ENCODE measurements around the gene WBP2.

DNA sequence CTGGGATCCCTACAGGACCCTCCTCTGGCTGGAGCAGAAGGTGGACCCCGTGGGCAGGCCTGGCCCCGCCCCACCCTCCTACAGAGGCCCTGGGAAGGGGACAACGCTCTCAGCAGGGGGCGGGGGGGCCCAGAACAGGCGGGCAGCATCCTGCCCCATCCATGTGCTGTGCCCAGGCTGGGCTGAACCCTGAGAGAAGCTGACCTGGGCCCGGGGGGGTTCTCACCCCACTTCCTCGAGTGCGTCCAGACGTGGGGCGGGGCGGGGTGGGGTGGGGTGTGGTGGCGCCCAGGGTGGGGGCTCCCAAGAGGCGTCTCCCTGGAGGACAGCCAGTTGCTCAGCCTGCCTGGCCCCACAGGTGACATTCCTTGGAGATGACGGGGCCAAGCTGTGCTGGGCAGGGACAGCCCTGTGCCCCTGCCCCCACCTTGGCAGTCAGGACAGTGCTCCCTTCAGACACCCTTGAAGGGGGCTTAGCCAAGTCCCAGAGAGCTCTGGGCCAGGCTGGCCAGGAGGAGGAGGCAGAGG, 10.5 kb downstream of the WBP2 start:
- TF ChIP-seq SIN3A (IDR thresholded peaks at IDR 0.05; ENCODE audit: borderline replicate concordance, insufficient read depth, low read length) (no peak), POLR2AphosphoS5 (IDR thresholded peaks at IDR 0.05; ENCODE audit: low read depth, low read length) (no peak), TAF1 (IDR thresholded peaks at IDR 0.05; ENCODE audit: borderline replicate concordance, insufficient read depth, low read length) (no peak), REST (IDR thresholded peaks at IDR 0.05; ENCODE audit: insufficient read depth in 1 of 2, low read depth in 2 of 2, low read length in 2 of 2) (no peak), FOXP2 (optimal IDR thresholded peaks at IDR 0.05; ENCODE audit: borderline replicate concordance, extremely low read depth, extremely low read length, insufficient read depth) (no peak)
